Caco-2 (cell line): ENCODE data around the gene MET. TPM values are rescaled to one million over a fixed set of nuclear protein-coding genes. Genes with fewer than 3 reads are reported as not detected.

ENCODE experiments used
- BruUV-seq: library from RNA; stranded (reverse); fragments of 400-500 nt; replicated peaks from 2 replicates; lab custom pipeline; 2021; lab: Mats Ljungman, UMichigan
- CTCF ChIA-PET: fragments of 300-600 bp; sonication (Branson Sonifier 250); formaldehyde crosslinking; loops from one replicate; lab custom pipeline; 2022; ENCODE audit warnings: antibody characterized with exemption; lab: Charles Lee
- POLR2A ChIA-PET: fragments of 300-600 bp; sonication (Branson Sonifier 250); formaldehyde crosslinking; loops from one replicate; lab custom pipeline; 2022; ENCODE audit warnings: antibody characterized with exemption; lab: Charles Lee
- DNase-seq, 2 experiments: peaks; one replicate each; pipeline versions ENCODE4 v3.0.0 to v3.0.0-alpha.2; 2020 to 2022
- H3K27me3 ChIP-seq: replicated peaks from 2 replicates; pipeline ENCODE4 v1.6.0; 2011; ENCODE audit warnings: low read length; ENCODE audit not compliant: control insufficient read depth, insufficient read depth
- H3K36me3 ChIP-seq: 2 replicates; pipeline ENCODE4 v1.5.1; 2011; ENCODE audit warnings: low read length; ENCODE audit not compliant: control insufficient read depth, insufficient read depth
- H3K4me1 ChIP-seq: fragments of 250-450 bp; sonication (Bioruptor Pico); 2 replicates; pipeline ENCODE4 v1.5.1; 2020; ENCODE audit warnings: mild to moderate bottlenecking
- H3K4me3 ChIP-seq: 2 replicates; pipeline ENCODE4 v1.5.1; 2011; ENCODE audit warnings: low read depth, mild to moderate bottlenecking, control low read depth, low read length
- H3K9me3 ChIP-seq: fragments of 250-450 bp; sonication (Bioruptor Pico); 2 replicates; pipeline ENCODE4 v1.5.1; 2020; ENCODE audit warnings: mild to moderate bottlenecking, moderate library complexity
- H3K27ac Mint-ChIP-seq: one replicate; pipeline ENCODE4 v1.8.0; 2022; ENCODE audit warnings: mixed read lengths; ENCODE audit not compliant: unreplicated experiment
- H3K27me3 Mint-ChIP-seq: one replicate; pipeline ENCODE4 v1.8.0; 2022; ENCODE audit warnings: mixed read lengths; ENCODE audit not compliant: insufficient read depth, unreplicated experiment
- H3K36me3 Mint-ChIP-seq: one replicate; pipeline ENCODE4 v1.8.0; 2022; ENCODE audit warnings: mild to moderate bottlenecking, mixed read lengths; ENCODE audit not compliant: insufficient read depth, unreplicated experiment
- H3K4me1 Mint-ChIP-seq: one replicate; pipeline ENCODE4 v1.8.0; 2022; ENCODE audit warnings: low read depth, mixed read lengths; ENCODE audit not compliant: unreplicated experiment
- H3K4me3 Mint-ChIP-seq: one replicate; pipeline ENCODE4 v1.8.0; 2022; ENCODE audit warnings: mild to moderate bottlenecking, moderate library complexity, mixed read lengths; ENCODE audit not compliant: unreplicated experiment
- H3K9me3 Mint-ChIP-seq: one replicate; pipeline ENCODE4 v1.8.0; 2022; ENCODE audit warnings: mixed read lengths; ENCODE audit not compliant: unreplicated experiment
- intact Hi-C: fragments of 100-400 bp; cut with micrococcal nuclease; formaldehyde crosslinking; loops from one replicate; pipeline ENCODE4 v1.10.0; 2022; ENCODE audit not compliant: unreplicated experiment
- total RNA-seq: library from RNA; stranded (reverse); gene quantifications from 2 replicates; pipeline ENCODE4 v1.2.3, GENCODE V29; 2022
- TF ChIP-seq, protein P1 (sequence below), 2 experiments: fragments of 200-600 bp in 1 of 2; IDR thresholded peaks; 1 replicate in 1 of 2; 2 replicates in 1 of 2; pipeline versions ENCODE4 v1.5.1 to v1.8.0; 2011 to 2022; ENCODE audit warnings: antibody characterized with exemption in 1 of 2, control low read depth in 1 of 2, inconsistent platforms in 1 of 2, low read depth in 1 of 2, low read length in 1 of 2, mild to moderate bottlenecking in 1 of 2, moderate library complexity in 1 of 2; ENCODE audit not compliant: insufficient read depth in 1 of 2, severe bottlenecking in 1 of 2, unreplicated experiment in 1 of 2

MET gene
- total RNA-seq, 1 experiment from 2014 or later = 82.9 TPM

DNA sequence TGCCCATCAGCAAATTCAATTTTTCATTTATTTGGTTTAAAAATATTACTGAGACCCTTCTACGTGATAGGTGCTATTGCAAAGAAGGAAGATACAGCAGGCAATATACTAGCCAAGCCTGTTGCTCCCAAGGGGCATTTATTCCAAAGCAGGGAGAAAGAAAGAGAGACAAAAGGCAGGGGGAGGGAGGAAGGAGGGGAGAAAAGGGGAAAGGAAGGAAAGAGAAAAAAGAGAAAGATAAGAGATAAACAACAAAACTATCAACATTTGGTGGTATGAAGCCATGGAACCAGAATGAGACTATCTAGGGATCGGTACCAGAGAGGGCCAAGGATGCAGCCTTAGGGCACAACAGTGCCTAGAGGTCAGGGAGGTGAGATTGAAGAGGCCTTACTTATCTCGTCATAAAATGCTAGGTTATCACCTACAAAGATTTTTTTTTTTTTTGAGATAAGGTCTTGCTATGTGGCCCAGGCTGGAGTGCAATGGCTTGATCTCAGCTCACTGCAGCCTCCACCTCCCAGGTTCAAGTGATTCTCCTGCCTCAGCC lies 135.1 kb downstream of the MET start:
- no peaks in the 10 kb centered on the region for H3K27me3 ChIP-seq
- no peak overlapping the region for H3K4me3 Mint-ChIP-seq
- ChIA-PET POLR2A (interaction anchor here (0.6 kb wide), 1 partner anchor 190 kb away, joined by 4 read pairs; no protein-coding TSS in a partner anchor), CTCF (interaction anchor here (0.7 kb wide), 1 partner anchor 205 kb away, joined by 3 read pairs; no protein-coding TSS in a partner anchor)
- H3K4me1 Mint-ChIP-seq = peaks cover 59% of the 10 kb centered on the region
- peaks cover 17% of the 10 kb centered on the region for H3K36me3 Mint-ChIP-seq
- no peak overlapping the region for H3K4me3 ChIP-seq
- no peaks in the 10 kb centered on the region for H3K9me3 ChIP-seq
- no peaks in the 10 kb centered on the region for H3K9me3 Mint-ChIP-seq
- DNase-seq = peak; percentile 65 to 82
- H3K27me3 Mint-ChIP-seq = no peaks in the 10 kb centered on the region
- no TSS peak for BruUV-seq
- no peaks in the 10 kb centered on the region for H3K36me3 ChIP-seq
- peaks cover 79% of the 10 kb centered on the region for H3K4me1 ChIP-seq
- H3K27ac Mint-ChIP-seq = no peak overlapping the region
- intact Hi-C loops = loop anchor here (5.0 to 10.0 kb wide), 4 partner anchors 95 to 842 kb away; no protein-coding TSS in a partner anchor
- TF ChIP-seq, protein P1, sequence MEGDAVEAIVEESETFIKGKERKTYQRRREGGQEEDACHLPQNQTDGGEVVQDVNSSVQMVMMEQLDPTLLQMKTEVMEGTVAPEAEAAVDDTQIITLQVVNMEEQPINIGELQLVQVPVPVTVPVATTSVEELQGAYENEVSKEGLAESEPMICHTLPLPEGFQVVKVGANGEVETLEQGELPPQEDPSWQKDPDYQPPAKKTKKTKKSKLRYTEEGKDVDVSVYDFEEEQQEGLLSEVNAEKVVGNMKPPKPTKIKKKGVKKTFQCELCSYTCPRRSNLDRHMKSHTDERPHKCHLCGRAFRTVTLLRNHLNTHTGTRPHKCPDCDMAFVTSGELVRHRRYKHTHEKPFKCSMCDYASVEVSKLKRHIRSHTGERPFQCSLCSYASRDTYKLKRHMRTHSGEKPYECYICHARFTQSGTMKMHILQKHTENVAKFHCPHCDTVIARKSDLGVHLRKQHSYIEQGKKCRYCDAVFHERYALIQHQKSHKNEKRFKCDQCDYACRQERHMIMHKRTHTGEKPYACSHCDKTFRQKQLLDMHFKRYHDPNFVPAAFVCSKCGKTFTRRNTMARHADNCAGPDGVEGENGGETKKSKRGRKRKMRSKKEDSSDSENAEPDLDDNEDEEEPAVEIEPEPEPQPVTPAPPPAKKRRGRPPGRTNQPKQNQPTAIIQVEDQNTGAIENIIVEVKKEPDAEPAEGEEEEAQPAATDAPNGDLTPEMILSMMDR (IDR thresholded peaks at IDR 0.05; ENCODE audit: insufficient read depth in 1 of 2, low read depth in 1 of 2, low read length in 1 of 2, severe bottlenecking in 1 of 2, unreplicated experiment in 1 of 2) = no peak

DNA sequence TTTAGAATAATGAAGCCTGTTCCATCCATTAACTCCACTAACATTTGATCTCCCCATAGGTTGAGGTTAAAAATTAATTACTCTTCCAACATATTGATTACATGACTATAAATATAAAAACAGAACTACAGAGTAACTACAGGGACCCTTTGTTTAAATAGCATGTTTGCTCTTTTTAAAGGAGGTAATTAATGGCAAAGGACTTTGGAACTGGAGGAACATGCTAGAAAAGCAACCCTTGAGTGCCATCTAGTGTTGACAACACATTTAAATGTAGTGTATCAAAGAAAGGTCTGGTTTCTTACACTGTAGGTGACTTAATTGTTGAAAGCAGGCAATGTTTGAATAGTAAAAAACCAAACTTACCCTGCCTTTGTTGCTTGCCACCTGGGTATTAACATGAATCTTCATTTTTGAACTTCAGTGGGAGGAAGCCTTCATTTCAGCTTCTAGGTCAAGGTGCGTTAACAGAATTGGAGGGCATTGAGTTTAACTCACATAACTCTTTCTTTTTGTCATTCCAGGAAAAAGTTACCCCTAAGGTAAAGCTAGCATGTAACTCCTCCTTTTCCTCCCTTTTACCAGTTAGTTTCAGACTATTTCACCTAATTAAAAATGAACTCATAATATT lies 137.8 kb downstream of the MET start:
- Histone ChIP-seq H3K9me3 (no peaks in the 10 kb centered on the region), H3K4me1 (peaks cover 66% of the 10 kb centered on the region), H3K36me3 (no peaks in the 10 kb centered on the region), H3K27me3 (no peaks in the 10 kb centered on the region), H3K4me3 (peak overlapping the region; percentile 13)
- Mint-ChIP-seq H3K4me3 (peak overlapping the region; percentile 75), H3K27me3 (no peaks in the 10 kb centered on the region), H3K36me3 (peaks cover 6% of the 10 kb centered on the region), H3K9me3 (no peaks in the 10 kb centered on the region), H3K27ac (peak overlapping the region; percentile 89), H3K4me1 (peaks cover 45% of the 10 kb centered on the region)
- peak; percentile 62 to 83 for DNase-seq
- TF ChIP-seq, protein P1 (IDR thresholded peaks at IDR 0.05; ENCODE audit: insufficient read depth in 1 of 2, low read depth in 1 of 2, low read length in 1 of 2, severe bottlenecking in 1 of 2, unreplicated experiment in 1 of 2) = peak; percentile 42 to 66
- ChIA-PET CTCF (interaction anchor here (1.2 to 1.9 kb wide), 4 partner anchors 29 to 221 kb away, joined by 5 to 16 read pairs (median 6); partner anchors contain the start of gene MET), POLR2A (no interaction called here)
- intact Hi-C loops = loop anchor here (1.0 to 10.0 kb wide), 16 partner anchors 8 to 845 kb away; partner anchors contain the start of genes CAPZA2, MET and ST7
- BruUV-seq = TSS peak; percentile 68
